Stimulated activated CD8-positive, alpha-beta memory T cell treated with anti-CD3 and anti-CD28 coated beads, Interleukin-4, amount 100 ng/mL, for 4 hours (primary cell): ENCODE measurements around the gene PRSS58.

Source experiments
- DNase-seq, 2 donors: peaks; one replicate each; pipeline ENCODE4 v3.0.0-alpha.2; 2020; ENCODE audit warnings: low read depth in 2 of 2, low spot score in 1 of 2

Gene PRSS58

DNA sequence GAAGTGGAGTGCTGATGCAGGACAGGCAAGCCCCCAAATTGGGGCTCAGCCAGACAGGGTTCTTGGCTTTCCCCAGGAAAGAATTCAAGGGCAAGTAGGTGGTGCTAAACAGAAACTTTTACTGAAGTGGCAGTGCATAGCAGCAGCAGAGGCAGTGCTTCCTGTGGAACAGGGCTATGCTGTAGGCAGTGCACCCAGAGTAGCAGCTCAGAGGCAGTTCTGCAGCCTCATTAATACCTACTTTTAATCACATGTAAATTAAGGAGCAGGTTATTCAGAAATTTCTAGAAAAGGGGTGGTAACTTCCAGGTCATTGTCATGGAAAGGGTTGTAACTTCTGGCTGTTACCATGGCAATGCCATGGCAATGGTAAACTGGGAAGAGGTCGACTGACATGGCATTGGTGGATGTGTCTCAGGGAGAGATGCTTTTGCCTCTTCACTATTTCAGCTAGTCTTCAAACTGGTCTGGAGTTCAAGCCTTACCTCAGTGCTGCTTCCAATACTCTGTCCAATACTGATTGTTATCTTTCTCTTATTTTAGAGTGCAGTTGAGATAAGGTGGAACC is 29.2 kb downstream of the PRSS58 start:
- no peak for DNase-seq
